ENCODE data around the gene FBF1.

FBF1 gene

GRCh38 chr17:75950855-75951554 lies 10.2 kb upstream of the FBF1 start:
- no peak for DNase-seq

GRCh38 chr17:75950421-75950820 lies 9.6 kb upstream of the FBF1 start:
- DNase-seq = no peak

GRCh38 chr17:75945211-75945610 lies 4.4 kb upstream of the FBF1 start:
- DNase-seq = no peak

GRCh38 chr17:75943491-75943890 lies 2.6 kb upstream of the FBF1 start:
- no peak for DNase-seq

- no peak for DNase-seq
Observed at GRCh38 chr17:75942473-75942872, 1.6 kb upstream of the FBF1 start.

- DNase-seq = no peak
Observed at GRCh38 chr17:75941442-75941819, 589 bp upstream of the FBF1 start.

- no peak for DNase-seq
Observed at GRCh38 chr17:75937652-75938051, 3.2 kb downstream of the FBF1 start.

- DNase-seq = no peak
Observed at GRCh38 chr17:75933808-75934207, 7.0 kb downstream of the FBF1 start.

GRCh38 chr17:75932852-75933251 lies 8.0 kb downstream of the FBF1 start:
- DNase-seq = no peak

GRCh38 chr17:75931062-75931461 lies 9.8 kb downstream of the FBF1 start:
- no peak for DNase-seq

GRCh38 chr17:75927286-75927922 lies 13.4 kb downstream of the FBF1 start:
- no peak for DNase-seq

- no peak for DNase-seq
Observed at GRCh38 chr17:75926456-75926855, 14.4 kb downstream of the FBF1 start.

- DNase-seq = no peak
Observed at GRCh38 chr17:75925912-75926311, 14.9 kb downstream of the FBF1 start.

GRCh38 chr17:75925103-75925502 lies 15.7 kb downstream of the FBF1 start:
- DNase-seq = no peak

GRCh38 chr17:75922963-75923874 lies 17.6 kb downstream of the FBF1 start:
- DNase-seq = no peak

GRCh38 chr17:75922173-75922961 lies 18.5 kb downstream of the FBF1 start:
- no peak for DNase-seq

GRCh38 chr17:75921596-75921995 lies 19.2 kb downstream of the FBF1 start:
- no peak for DNase-seq

- no peak for DNase-seq
Observed at GRCh38 chr17:75920045-75920560, 20.7 kb downstream of the FBF1 start.

- DNase-seq = no peak
Observed at GRCh38 chr17:75919611-75920010, 21.2 kb downstream of the FBF1 start.

- DNase-seq = no peak
Observed at GRCh38 chr17:75917917-75918445, 22.9 kb downstream of the FBF1 start.

- no peak for DNase-seq
Observed at GRCh38 chr17:75917141-75917916, 23.5 kb downstream of the FBF1 start.

GRCh38 chr17:75915268-75915667 lies 25.6 kb downstream of the FBF1 start:
- DNase-seq = no peak
